H1 (cell line): Measurements from ENCODE around the gene VASP. TPM values are rescaled to one million over a fixed set of nuclear protein-coding genes. Genes with fewer than 3 reads are reported as not detected.

Source experiments
- HDAC2 ChIP-seq, 2 experiments: fragments of 300-600 bp in 1 of 2; sonication (generic) in 1 of 2; IDR thresholded peaks; 2 replicates each; pipeline ENCODE4 v1.6.1; 2011 to 2012; ENCODE audit warnings: low read depth in 2 of 2, low read length in 2 of 2, mild to moderate bottlenecking in 2 of 2, moderate library complexity in 2 of 2, borderline replicate concordance in 1 of 2, inconsistent platforms in 1 of 2
- JUN ChIP-seq: IDR thresholded peaks from 2 replicates; pipeline ENCODE4 v1.6.1; 2011; ENCODE audit warnings: low read depth, mild to moderate bottlenecking, improper control_type of control experiment, low read length
- POU5F1 ChIP-seq: IDR thresholded peaks from 2 replicates; pipeline ENCODE4 v1.6.1; 2011; ENCODE audit warnings: low read depth, mild to moderate bottlenecking, low read length, moderate library complexity
- RFX5 ChIP-seq: IDR thresholded peaks from 2 replicates; pipeline ENCODE4 v1.6.1; 2011; ENCODE audit warnings: low read depth, low read length, improper control_type of control experiment, borderline replicate concordance
- polyA plus RNA-seq, 7 experiments: library from polyadenylated mRNA; depleted of rRNA in 3 of 7; stranded (reverse) in 5 of 7; unstranded in 2 of 7; fragments of >200 nt in 5 of 7; fragments of 200-250 nt in 2 of 7; gene quantifications; 1 replicate in 5 of 7; 2 replicates in 1 of 7; 4 replicates in 1 of 7; pipeline versions ENCODE4 v1.2.1 to v1.2.3, GENCODE V29; 2011 to 2013; ENCODE audit warnings: missing spikeins in 2 of 7, mixed read lengths in 2 of 7
- total RNA-seq: library from RNA; stranded (reverse); fragmentation: NEBNext Ultra II Directional; extraction: Animal tissue kit (Norgen Biotek cat#: 25700); gene quantifications from 2 replicates; pipeline ENCODE4 v1.2.1, GENCODE V29; 2021
- TF ChIP-seq, protein P1 (sequence below): IDR thresholded peaks from 2 replicates; pipeline ENCODE4 v1.6.1; 2012; ENCODE audit warnings: low read length, inconsistent platforms
- TF ChIP-seq, protein P2 (sequence below): fragments of 300-600 bp; sonication (generic); IDR thresholded peaks from 2 replicates; pipeline ENCODE4 v1.7.1; 2012; ENCODE audit warnings: low read length, moderate library complexity, mild to moderate bottlenecking, inconsistent platforms; ENCODE audit not compliant: insufficient replicate concordance
- TF ChIP-seq, protein P3 (sequence below): IDR thresholded peaks from 2 replicates; pipeline ENCODE4 v1.6.1; 2012; ENCODE audit warnings: inconsistent platforms

Gene VASP
- total and polyA plus RNA-seq, 2 of the 8 experiments (the other 6 are each of a cell fraction or from before 2014, with no cell fraction given) = 89.7 to 135 TPM

DNA sequence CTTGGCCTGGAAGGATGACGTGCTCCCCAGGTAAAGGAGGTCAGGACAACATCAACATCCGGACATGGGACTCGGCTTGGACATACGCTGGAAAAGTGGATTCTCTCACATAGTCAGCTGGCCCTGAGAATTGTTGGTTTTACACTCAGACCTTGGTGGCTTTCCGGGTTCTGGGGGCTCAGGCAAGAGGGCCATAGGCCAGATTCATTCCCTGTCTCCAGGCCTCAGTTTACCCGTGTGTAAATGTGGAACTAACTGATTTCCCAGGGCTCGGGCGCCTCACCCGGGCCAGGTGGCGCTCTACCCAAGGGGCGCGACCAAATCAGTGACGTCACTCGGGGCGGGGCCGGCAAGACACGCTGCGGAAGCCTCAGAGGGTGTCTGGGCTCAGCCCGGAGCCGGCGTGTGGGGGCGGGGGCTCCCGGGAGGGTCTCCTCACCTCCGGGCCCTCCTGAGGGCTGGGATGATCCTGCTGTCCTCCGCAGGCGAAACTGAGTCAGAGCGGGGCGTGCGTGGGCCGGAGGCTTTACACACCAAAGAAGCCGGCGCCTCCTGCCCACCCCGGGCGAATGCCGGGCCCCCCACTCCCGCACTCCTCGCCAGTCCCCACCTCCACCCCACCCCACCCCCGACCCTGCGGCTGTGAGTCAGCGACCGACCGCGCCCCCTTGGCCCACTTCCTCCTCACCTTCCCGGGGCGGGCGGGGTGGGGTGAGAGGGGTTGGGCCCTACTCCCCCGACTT is 862 bp upstream of the VASP start (continued):
- TF ChIP-seq, protein P1, sequence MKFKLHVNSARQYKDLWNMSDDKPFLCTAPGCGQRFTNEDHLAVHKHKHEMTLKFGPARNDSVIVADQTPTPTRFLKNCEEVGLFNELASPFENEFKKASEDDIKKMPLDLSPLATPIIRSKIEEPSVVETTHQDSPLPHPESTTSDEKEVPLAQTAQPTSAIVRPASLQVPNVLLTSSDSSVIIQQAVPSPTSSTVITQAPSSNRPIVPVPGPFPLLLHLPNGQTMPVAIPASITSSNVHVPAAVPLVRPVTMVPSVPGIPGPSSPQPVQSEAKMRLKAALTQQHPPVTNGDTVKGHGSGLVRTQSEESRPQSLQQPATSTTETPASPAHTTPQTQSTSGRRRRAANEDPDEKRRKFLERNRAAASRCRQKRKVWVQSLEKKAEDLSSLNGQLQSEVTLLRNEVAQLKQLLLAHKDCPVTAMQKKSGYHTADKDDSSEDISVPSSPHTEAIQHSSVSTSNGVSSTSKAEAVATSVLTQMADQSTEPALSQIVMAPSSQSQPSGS = peak; percentile 91
- TF ChIP-seq HDAC2 (IDR thresholded peaks at IDR 0.05; ENCODE audit: borderline replicate concordance in 1 of 2, low read depth in 2 of 2, low read length in 2 of 2) (no peak), POU5F1 (no peak), RFX5 (no peak), JUN (peak; percentile 48; the same call in 1 of the 2 replicates)
- TF ChIP-seq, protein P2, sequence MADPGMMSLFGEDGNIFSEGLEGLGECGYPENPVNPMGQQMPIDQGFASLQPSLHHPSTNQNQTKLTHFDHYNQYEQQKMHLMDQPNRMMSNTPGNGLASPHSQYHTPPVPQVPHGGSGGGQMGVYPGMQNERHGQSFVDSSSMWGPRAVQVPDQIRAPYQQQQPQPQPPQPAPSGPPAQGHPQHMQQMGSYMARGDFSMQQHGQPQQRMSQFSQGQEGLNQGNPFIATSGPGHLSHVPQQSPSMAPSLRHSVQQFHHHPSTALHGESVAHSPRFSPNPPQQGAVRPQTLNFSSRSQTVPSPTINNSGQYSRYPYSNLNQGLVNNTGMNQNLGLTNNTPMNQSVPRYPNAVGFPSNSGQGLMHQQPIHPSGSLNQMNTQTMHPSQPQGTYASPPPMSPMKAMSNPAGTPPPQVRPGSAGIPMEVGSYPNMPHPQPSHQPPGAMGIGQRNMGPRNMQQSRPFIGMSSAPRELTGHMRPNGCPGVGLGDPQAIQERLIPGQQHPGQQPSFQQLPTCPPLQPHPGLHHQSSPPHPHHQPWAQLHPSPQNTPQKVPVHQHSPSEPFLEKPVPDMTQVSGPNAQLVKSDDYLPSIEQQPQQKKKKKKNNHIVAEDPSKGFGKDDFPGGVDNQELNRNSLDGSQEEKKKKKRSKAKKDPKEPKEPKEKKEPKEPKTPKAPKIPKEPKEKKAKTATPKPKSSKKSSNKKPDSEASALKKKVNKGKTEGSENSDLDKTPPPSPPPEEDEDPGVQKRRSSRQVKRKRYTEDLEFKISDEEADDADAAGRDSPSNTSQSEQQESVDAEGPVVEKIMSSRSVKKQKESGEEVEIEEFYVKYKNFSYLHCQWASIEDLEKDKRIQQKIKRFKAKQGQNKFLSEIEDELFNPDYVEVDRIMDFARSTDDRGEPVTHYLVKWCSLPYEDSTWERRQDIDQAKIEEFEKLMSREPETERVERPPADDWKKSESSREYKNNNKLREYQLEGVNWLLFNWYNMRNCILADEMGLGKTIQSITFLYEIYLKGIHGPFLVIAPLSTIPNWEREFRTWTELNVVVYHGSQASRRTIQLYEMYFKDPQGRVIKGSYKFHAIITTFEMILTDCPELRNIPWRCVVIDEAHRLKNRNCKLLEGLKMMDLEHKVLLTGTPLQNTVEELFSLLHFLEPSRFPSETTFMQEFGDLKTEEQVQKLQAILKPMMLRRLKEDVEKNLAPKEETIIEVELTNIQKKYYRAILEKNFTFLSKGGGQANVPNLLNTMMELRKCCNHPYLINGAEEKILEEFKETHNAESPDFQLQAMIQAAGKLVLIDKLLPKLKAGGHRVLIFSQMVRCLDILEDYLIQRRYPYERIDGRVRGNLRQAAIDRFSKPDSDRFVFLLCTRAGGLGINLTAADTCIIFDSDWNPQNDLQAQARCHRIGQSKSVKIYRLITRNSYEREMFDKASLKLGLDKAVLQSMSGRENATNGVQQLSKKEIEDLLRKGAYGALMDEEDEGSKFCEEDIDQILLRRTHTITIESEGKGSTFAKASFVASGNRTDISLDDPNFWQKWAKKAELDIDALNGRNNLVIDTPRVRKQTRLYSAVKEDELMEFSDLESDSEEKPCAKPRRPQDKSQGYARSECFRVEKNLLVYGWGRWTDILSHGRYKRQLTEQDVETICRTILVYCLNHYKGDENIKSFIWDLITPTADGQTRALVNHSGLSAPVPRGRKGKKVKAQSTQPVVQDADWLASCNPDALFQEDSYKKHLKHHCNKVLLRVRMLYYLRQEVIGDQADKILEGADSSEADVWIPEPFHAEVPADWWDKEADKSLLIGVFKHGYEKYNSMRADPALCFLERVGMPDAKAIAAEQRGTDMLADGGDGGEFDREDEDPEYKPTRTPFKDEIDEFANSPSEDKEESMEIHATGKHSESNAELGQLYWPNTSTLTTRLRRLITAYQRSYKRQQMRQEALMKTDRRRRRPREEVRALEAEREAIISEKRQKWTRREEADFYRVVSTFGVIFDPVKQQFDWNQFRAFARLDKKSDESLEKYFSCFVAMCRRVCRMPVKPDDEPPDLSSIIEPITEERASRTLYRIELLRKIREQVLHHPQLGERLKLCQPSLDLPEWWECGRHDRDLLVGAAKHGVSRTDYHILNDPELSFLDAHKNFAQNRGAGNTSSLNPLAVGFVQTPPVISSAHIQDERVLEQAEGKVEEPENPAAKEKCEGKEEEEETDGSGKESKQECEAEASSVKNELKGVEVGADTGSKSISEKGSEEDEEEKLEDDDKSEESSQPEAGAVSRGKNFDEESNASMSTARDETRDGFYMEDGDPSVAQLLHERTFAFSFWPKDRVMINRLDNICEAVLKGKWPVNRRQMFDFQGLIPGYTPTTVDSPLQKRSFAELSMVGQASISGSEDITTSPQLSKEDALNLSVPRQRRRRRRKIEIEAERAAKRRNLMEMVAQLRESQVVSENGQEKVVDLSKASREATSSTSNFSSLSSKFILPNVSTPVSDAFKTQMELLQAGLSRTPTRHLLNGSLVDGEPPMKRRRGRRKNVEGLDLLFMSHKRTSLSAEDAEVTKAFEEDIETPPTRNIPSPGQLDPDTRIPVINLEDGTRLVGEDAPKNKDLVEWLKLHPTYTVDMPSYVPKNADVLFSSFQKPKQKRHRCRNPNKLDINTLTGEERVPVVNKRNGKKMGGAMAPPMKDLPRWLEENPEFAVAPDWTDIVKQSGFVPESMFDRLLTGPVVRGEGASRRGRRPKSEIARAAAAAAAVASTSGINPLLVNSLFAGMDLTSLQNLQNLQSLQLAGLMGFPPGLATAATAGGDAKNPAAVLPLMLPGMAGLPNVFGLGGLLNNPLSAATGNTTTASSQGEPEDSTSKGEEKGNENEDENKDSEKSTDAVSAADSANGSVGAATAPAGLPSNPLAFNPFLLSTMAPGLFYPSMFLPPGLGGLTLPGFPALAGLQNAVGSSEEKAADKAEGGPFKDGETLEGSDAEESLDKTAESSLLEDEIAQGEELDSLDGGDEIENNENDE = no peak
- TF ChIP-seq, protein P3, sequence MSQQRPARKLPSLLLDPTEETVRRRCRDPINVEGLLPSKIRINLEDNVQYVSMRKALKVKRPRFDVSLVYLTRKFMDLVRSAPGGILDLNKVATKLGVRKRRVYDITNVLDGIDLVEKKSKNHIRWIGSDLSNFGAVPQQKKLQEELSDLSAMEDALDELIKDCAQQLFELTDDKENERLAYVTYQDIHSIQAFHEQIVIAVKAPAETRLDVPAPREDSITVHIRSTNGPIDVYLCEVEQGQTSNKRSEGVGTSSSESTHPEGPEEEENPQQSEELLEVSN = no peak
